Endothelial cell of umbilical vein (primary cell): ENCODE results near the gene AGL. TPM values are rescaled to one million over a fixed set of nuclear protein-coding genes. Genes with fewer than 3 reads are reported as not detected.

Experiments
- BruUV-seq: library from RNA; stranded (reverse); fragments of 400-500 nt; replicated peaks from 2 replicates; lab custom pipeline; 2021; lab: Mats Ljungman, UMichigan
- CTCF ChIA-PET: fragments of 300-600, 350-600 bp; sonication (Branson Sonifier 250); formaldehyde crosslinking; loops from one replicate; lab custom pipeline; 2021; ENCODE audit warnings: antibody characterized with exemption, inconsistent platforms; lab: Charles Lee
- POLR2A ChIA-PET: fragments of 300-600, 350-600 bp; sonication (Branson Sonifier 250); formaldehyde crosslinking; loops from one replicate; lab custom pipeline; 2021; ENCODE audit warnings: antibody characterized with exemption, inconsistent platforms; lab: Charles Lee
- DNase-seq: peaks from one replicate; pipeline ENCODE4 v3.0.0-alpha.2; 2011; ENCODE audit warnings: low read depth, low spot score
- FAIRE-seq: peaks from 2 replicates; lab custom pipeline; 2011; peaks lifted over from hg19 to GRCh38; lab: Jason Lieb, UNC
- H2AFZ ChIP-seq: 2 replicates; pipeline ENCODE4 v1.6.0; 2012; ENCODE audit warnings: low read depth, low read length, control low read depth, inconsistent platforms
- H3K27ac ChIP-seq: 2 replicates; pipeline ENCODE4 v1.5.1; 2011; ENCODE audit warnings: low read depth, mild to moderate bottlenecking, control low read depth, low read length, moderate library complexity; ENCODE audit not compliant: insufficient read depth
- H3K27me3 ChIP-seq, 2 experiments: 2 replicates each; pipeline versions ENCODE4 v1.6.0 to v1.6.1; 2011; ENCODE audit warnings: low read length in 2 of 2, mixed read lengths in 1 of 2; ENCODE audit not compliant: control insufficient read depth in 2 of 2, insufficient read depth in 2 of 2
- H3K36me3 ChIP-seq, 2 experiments: 2 replicates in 1 of 2; 3 replicates in 1 of 2; pipeline ENCODE4 v1.5.1; 2011; ENCODE audit warnings: low read length in 2 of 2, mild to moderate bottlenecking in 1 of 2, moderate library complexity in 1 of 2; ENCODE audit not compliant: control insufficient read depth in 2 of 2, insufficient read depth in 2 of 2; ENCODE audit errors: extremely low read depth in 1 of 2
- H3K4me1 ChIP-seq: 3 replicates; pipeline ENCODE4 v1.5.1; 2011; ENCODE audit warnings: mild to moderate bottlenecking, low read length; ENCODE audit not compliant: control insufficient read depth, insufficient read depth; ENCODE audit errors: extremely low read depth
- H3K4me2 ChIP-seq: 2 replicates; pipeline ENCODE4 v1.6.1; 2011; ENCODE audit warnings: low read length, control low read depth, mixed read lengths; ENCODE audit not compliant: insufficient read depth
- H3K4me3 ChIP-seq, 3 experiments: fragments of 200-600 bp in 1 of 3; sonication (generic), shearing (Covaris generic) in 1 of 3; replicated peaks in 1 of 3; 2 replicates each; pipeline ENCODE4 v1.5.1; 2011 to 2016; ENCODE audit warnings: control low read depth in 3 of 3, low read length in 3 of 3, mild to moderate bottlenecking in 2 of 3, inconsistent platforms in 1 of 3, low read depth in 1 of 3, moderate library complexity in 1 of 3; ENCODE audit not compliant: insufficient read depth in 1 of 3
- H3K79me2 ChIP-seq: 2 replicates; pipeline ENCODE4 v1.6.0; 2012; ENCODE audit warnings: low read length, inconsistent platforms; ENCODE audit not compliant: control insufficient read depth, insufficient read depth
- H3K9ac ChIP-seq: replicated peaks from 2 replicates; pipeline ENCODE3; 2011; ENCODE audit warnings: low read length, control low read depth; ENCODE audit not compliant: insufficient read depth; ENCODE audit errors: extremely low read depth
- H3K9me1 ChIP-seq: replicated peaks from 3 replicates; pipeline ENCODE4 v1.6.0; 2011; ENCODE audit warnings: mild to moderate bottlenecking, low read length; ENCODE audit not compliant: control insufficient read depth, insufficient read depth; ENCODE audit errors: extremely low read depth
- H3K9me3 ChIP-seq: replicated peaks from 2 replicates; pipeline ENCODE4 v1.5.1; 2012; ENCODE audit warnings: low read length, inconsistent platforms; ENCODE audit not compliant: control insufficient read depth, insufficient read depth
- H4K20me1 ChIP-seq: replicated peaks from 2 replicates; pipeline ENCODE3; 2011; ENCODE audit warnings: mild to moderate bottlenecking, low read length; ENCODE audit not compliant: control insufficient read depth, insufficient read depth; ENCODE audit errors: extremely low read depth
- EZH2 ChIP-seq: IDR thresholded peaks from 2 replicates; pipeline ENCODE4 v1.6.1; 2012; ENCODE audit warnings: borderline replicate concordance, low read depth, mild to moderate bottlenecking, moderate library complexity, low read length, inconsistent platforms; ENCODE audit not compliant: severe bottlenecking
- FOS ChIP-seq: IDR thresholded peaks from 2 replicates; pipeline ENCODE4 v1.6.1; 2011; ENCODE audit warnings: mild to moderate bottlenecking, low read length, moderate library complexity, borderline replicate concordance; ENCODE audit not compliant: insufficient read depth
- GATA2 ChIP-seq: IDR thresholded peaks from 2 replicates; pipeline ENCODE4 v1.7.0; 2011; ENCODE audit warnings: low read depth, mild to moderate bottlenecking, moderate library complexity, mixed read lengths, low read length; ENCODE audit not compliant: insufficient read length, insufficient read depth
- JUN ChIP-seq: IDR thresholded peaks from 2 replicates; pipeline ENCODE4 v1.6.1; 2011; ENCODE audit warnings: borderline replicate concordance, low read depth; ENCODE audit not compliant: insufficient read length, insufficient read depth
- MYC ChIP-seq: IDR thresholded peaks from one replicate; pipeline ENCODE4 v1.6.1; 2011; ENCODE audit warnings: mild to moderate bottlenecking, low read depth, low read length
- POLR2A ChIP-seq: IDR thresholded peaks from 2 replicates; pipeline ENCODE4 v1.6.1; 2012; ENCODE audit warnings: low read depth, mild to moderate bottlenecking, control low read depth, low read length
- POLR2AphosphoS5 ChIP-seq: IDR thresholded peaks from 2 replicates; pipeline ENCODE4 v1.6.1; 2012; ENCODE audit warnings: low read depth, mild to moderate bottlenecking, control low read depth, low read length, moderate library complexity; ENCODE audit not compliant: insufficient read depth
- dilution Hi-C: fragments of 300-500 bp; cut with MboI; formaldehyde crosslinking; loops from one replicate; pipeline ENCODE4 v1.15.0; 2019; ENCODE audit warnings: low sequenced_read_pairs; ENCODE audit not compliant: extremely low pct_ligation_motif_present
- intact Hi-C: fragments of 100-400 bp; cut with micrococcal nuclease; formaldehyde crosslinking; loops from one replicate; pipeline ENCODE4 v1.10.0; 2022
- polyA plus RNA-seq, 4 experiments: library from polyadenylated mRNA; depleted of rRNA in 3 of 4; stranded (reverse) in 3 of 4; unstranded in 1 of 4; fragments of >200 nt; gene quantifications; 2 replicates each; pipeline versions ENCODE4 v1.2.1 to v1.2.3, GENCODE V29; 2011 to 2012; ENCODE audit warnings: missing spikeins in 1 of 4
- total RNA-seq: library from RNA; stranded (reverse); gene quantifications from 2 replicates; pipeline ENCODE4 v1.2.3, GENCODE V29; 2021
- TF ChIP-seq, protein P1 (sequence below), 2 donors: IDR thresholded peaks; 1 replicate in 1 of 2; 2 replicates in 1 of 2; pipeline ENCODE4 v1.5.1; 2011; ENCODE audit warnings: low read length in 2 of 2, mild to moderate bottlenecking in 2 of 2, moderate library complexity in 2 of 2, control low read depth in 1 of 2, inconsistent platforms in 1 of 2, low read depth in 1 of 2; ENCODE audit not compliant: insufficient read depth in 1 of 2; ENCODE audit errors: extremely low read depth in 1 of 2
- TF ChIP-seq, protein P2 (sequence below): IDR thresholded peaks from 2 replicates; pipeline ENCODE4 v1.6.1; 2011; ENCODE audit not compliant: insufficient read depth, insufficient read length

AGL gene
- total and polyA plus RNA-seq, 2 donors (not counting 3 experiments of a cell fraction or from before 2014, with no cell fraction given), result 1.5 to 10.7 TPM

DNA sequence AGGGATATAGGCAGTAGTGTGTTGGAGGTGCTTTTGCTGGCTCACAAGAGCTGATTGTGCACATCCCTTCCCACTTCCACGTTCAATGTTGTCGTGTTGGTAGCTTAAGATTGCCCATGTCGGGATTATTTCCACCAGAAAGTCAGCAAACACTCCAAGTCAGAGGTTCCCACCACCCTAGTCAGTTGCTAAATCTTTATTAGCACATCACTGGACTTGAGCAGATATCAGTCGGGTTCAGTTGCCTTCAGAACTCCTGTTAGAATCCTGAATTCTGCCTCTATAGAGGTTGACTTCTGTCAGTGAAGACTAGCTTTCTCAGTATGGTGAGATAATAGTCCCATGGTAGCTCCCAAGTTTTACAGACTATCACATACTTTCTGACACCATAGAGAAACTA lies 10.5 kb downstream of the AGL start:
- DNase-seq (no peak), FAIRE-seq (no peak)
- Histone ChIP-seq H3K9me1 (no peaks in the 10 kb centered on the region), H4K20me1 (no peaks in the 10 kb centered on the region), H3K27ac (no peak overlapping the region), H3K4me3 (no peak overlapping the region), H3K27me3 (no peaks in the 10 kb centered on the region), H3K4me1 (no peaks in the 10 kb centered on the region), H3K79me2 (no peaks in the 10 kb centered on the region), H3K36me3 (no peaks in the 10 kb centered on the region), H3K9me3 (no peaks in the 10 kb centered on the region), H2AFZ (no peak overlapping the region), H3K9ac (no peak overlapping the region), H3K4me2 (no peak overlapping the region)
- intact Hi-C loops (no loop called here), dilution Hi-C loops (no loop called here)
- ChIA-PET CTCF (interaction anchor here (0.9 to 1.1 kb wide), 3 partner anchors 10 to 25 kb away, joined by 3 to 4 read pairs (median 3); no protein-coding TSS in a partner anchor), POLR2A (no interaction called here)
- no TSS peak for BruUV-seq
- TF ChIP-seq POLR2AphosphoS5 (no peak), POLR2A (no peak), MYC (no peak), JUN (no peak), FOS (no peak), GATA2 (no peak), EZH2 (no peak)
- TF ChIP-seq, protein P1, sequence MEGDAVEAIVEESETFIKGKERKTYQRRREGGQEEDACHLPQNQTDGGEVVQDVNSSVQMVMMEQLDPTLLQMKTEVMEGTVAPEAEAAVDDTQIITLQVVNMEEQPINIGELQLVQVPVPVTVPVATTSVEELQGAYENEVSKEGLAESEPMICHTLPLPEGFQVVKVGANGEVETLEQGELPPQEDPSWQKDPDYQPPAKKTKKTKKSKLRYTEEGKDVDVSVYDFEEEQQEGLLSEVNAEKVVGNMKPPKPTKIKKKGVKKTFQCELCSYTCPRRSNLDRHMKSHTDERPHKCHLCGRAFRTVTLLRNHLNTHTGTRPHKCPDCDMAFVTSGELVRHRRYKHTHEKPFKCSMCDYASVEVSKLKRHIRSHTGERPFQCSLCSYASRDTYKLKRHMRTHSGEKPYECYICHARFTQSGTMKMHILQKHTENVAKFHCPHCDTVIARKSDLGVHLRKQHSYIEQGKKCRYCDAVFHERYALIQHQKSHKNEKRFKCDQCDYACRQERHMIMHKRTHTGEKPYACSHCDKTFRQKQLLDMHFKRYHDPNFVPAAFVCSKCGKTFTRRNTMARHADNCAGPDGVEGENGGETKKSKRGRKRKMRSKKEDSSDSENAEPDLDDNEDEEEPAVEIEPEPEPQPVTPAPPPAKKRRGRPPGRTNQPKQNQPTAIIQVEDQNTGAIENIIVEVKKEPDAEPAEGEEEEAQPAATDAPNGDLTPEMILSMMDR (IDR thresholded peaks at IDR 0.05; ENCODE audit: extremely low read depth in 1 of 2, insufficient read depth in 1 of 2, low read depth in 1 of 2, low read length in 2 of 2), result no peak
- TF ChIP-seq, protein P2, sequence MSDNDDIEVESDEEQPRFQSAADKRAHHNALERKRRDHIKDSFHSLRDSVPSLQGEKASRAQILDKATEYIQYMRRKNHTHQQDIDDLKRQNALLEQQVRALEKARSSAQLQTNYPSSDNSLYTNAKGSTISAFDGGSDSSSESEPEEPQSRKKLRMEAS, result no peak
